Skin epidermis (tissue), 12 donors: ENCODE data around the gene SF3B4.
A peak's percentile ranks its signal among the peaks of the same experiment; 100 is the strongest.

Experiments
- H3K27ac ChIP-seq, 21 experiments: fragments of 200-600 bp; sonication (generic) in 11 of 21; one replicate each; pipeline ENCODE4 v1.5.0; 2020; ENCODE audit warnings: mild to moderate bottlenecking in 3 of 21, inconsistent platforms in 2 of 21, moderate library complexity in 2 of 21
- H3K4me3 ChIP-seq, 7 experiments: fragments of 200-600 bp; sonication (generic) in 2 of 7; one replicate each; pipeline ENCODE4 v1.5.0; 2020; ENCODE audit warnings: inconsistent platforms in 2 of 7, mild to moderate bottlenecking in 2 of 7, moderate library complexity in 1 of 7

The SF3B4 gene

GRCh38 chr1:149936170-149936991 lies 8.8 kb upstream of the SF3B4 start, which contains the start of gene MTMR11:
MTMR11 (minus strand) TSS chr1:149936879; CDS start chr1:149936647, 232 bp downstream.
- Histone ChIP-seq H3K27ac (peak within 1 kb of the TSS in 20 of 21 experiments; percentile 45 to 83 (median 74)), H3K4me3 (peak within 1 kb of the TSS; percentile 31 to 55 (median 37))

DNA sequence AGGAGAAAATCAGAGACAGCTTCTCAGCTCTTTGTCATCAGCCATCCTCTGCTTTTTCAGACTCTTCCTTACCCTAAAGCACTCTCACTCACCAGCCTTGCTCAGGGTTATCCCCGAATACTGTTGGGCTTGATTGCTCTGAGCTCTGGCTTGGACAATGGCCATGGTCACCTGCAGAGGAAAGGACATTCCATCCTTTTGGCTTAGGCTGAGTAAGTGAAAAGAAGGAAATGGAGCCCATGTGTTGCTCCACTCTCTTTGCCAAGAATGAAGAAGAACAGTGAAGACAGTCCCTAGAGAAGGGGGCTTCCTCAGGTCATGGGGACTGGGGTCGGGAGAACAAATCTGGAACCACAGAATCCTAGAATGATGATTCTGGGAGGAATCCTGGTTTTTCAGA lies 6.8 kb upstream of the SF3B4 start:
- H3K4me3 ChIP-seq = no peak overlapping the region
- no peak overlapping the region for H3K27ac ChIP-seq

DNA sequence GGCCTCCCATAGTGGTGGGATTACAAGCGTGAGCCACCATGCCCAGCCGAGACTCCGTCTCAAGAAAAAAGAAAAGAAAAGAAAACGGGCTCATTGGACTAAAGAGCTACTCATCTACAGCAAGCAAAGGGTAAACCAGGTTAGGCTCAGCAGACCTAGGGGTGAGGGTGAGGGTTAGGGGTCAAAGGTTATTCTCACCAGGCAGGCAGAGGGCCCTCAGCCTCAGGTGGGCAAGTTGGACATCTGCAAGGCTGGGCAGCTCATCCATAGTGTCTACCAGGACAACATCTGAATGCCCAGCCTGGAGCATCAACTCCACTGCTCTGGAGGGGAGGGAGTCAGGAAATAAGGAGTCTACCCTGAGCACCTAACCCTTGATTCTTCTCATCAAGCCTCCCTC lies 5.6 kb upstream of the SF3B4 start:
- no peak overlapping the region for H3K27ac ChIP-seq

GRCh38 chr1:149932474-149932873 lies 4.9 kb upstream of the SF3B4 start:
- Histone ChIP-seq H3K4me3 (no peak overlapping the region), H3K27ac (no peak overlapping the region)

More for the DNA sequence above, 5.6 kb upstream of the SF3B4 start:
- H3K4me3 ChIP-seq = no peak overlapping the region

DNA sequence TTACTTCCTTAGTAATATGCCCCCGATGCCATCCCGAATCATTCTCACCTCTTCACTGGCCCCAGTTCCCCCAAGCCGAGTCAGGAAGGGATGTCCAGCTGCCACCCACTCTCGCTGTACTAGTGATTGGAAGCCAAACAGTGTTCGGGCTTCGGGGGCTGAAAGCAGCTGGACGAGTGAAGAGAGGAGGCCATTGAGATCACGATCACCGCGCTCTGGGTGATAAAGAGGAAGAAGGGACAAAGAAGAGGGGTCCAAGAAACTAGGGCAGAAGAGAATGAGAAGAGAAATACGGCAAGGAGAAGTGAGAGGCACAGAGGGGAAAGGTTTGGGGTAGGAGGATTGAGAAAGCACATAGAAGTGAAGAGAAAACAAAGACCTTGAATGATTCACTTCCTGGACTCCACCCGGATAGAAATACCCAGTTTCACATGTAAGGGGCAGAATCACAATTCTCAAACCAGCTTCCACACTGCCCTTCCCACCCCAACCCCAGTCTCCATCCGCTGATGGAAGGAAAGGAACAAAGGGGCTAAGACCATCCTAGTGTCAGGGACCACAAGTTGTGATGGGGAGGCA lies 3.7 kb upstream of the SF3B4 start:
- Histone ChIP-seq H3K4me3 (no peak overlapping the region), H3K27ac (peak overlapping the region in 1 of 21 experiments; percentile 0)

- Histone ChIP-seq H3K4me3 (no peak overlapping the region), H3K27ac (peak overlapping the region in 4 of 21 experiments; percentile 4 to 100 (median 78))
These were observed 2.3 kb upstream of the SF3B4 start for GRCh38 chr1:149929856-149930255.

DNA sequence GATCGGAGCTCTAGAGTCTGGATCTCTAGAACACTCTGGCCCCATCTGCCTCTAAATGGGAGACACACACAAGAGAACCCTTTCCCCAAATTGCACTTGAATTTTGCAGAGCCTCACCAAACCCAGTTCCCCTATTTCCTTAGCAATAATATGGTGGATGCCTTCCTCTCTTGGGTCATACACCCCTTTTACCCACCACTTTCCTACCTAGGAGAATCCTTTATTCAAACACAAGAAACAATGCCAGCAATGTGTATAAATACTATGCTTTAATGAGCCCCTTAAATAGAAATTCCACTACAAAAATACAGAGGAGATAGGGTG lies 760 bp upstream of the SF3B4 start:
- Histone ChIP-seq H3K27ac (peak overlapping the region in 20 of 21 experiments; percentile 66 to 100 (median 93)), H3K4me3 (peak overlapping the region; percentile 61 to 97 (median 88))

GRCh38 chr1:149927056-149927562 lies 494 bp downstream of the SF3B4 start:
- H3K4me3 ChIP-seq = peak overlapping the region; percentile 61 to 97 (median 88)
- peak overlapping the region; percentile 35 to 100 (median 93) for H3K27ac ChIP-seq

DNA sequence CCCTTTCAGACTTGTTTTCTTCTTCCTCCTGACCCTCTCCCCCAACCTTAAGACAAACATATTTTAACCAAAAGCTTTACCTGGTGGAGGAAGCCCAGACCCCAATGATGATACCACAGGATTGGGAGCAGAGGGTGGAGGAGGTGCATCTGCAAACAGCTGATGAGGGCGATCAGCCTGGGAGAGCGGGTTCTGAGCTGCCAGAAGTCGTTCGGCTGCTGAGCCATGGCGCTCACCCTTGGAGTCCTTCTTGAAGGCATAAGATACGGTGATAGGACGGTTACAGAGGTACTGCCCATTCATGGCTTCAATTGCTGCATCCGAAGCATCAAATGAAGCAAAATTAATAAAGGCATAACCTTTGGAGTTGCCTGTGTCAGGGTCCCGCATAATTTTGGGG lies 1.3 kb downstream of the SF3B4 start:
- H3K4me3 ChIP-seq = peak overlapping the region in 2 of 7 experiments; percentile 88 to 93
- H3K27ac ChIP-seq = no peak overlapping the region

- no peak overlapping the region for H3K27ac ChIP-seq
- no peak overlapping the region for H3K4me3 ChIP-seq
These were observed 1.9 kb downstream of the SF3B4 start for GRCh38 chr1:149925751-149926150.

DNA sequence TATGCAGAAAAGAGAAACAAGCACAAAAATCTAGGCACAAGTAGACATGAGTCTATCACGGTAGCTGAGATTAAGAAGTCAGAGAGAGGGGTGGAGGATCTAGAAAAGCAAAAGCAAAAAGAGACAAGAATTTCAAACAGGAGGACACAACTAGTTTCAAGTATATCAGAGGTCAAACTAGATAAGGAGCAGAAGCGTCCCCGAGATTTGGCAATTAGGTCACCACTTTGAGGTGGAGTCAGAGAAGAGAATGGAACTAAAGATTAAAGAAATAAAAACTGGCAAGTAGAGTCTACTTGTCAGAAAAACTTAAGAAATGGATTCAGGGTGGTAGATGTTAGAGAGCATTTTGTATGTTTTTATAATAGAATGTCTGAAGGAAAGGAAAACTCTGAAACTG lies 2.3 kb downstream of the SF3B4 start:
- H3K27ac ChIP-seq = no peak overlapping the region
- no peak overlapping the region for H3K4me3 ChIP-seq

DNA sequence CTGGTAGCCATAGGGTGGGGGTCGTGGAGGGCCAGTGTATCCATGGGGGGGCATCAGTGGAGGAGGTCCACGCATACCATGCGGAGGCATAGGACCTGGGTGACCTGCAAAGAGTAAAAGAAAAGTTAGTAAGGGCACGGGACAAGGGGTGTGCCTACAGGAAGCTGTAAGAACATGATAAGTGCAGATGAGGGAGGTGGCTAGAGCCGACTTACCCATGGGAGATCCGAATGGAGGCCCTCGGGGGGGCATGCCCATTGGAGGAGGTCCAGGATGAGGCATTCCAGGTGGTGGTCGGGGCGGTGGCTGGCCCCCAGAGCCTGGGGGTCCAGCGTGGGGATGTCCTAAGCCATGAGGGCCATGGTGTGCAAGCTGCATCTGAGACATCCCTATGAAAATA lies 4.0 kb downstream of the SF3B4 start:
- Histone ChIP-seq H3K4me3 (no peak overlapping the region), H3K27ac (no peak overlapping the region)

DNA sequence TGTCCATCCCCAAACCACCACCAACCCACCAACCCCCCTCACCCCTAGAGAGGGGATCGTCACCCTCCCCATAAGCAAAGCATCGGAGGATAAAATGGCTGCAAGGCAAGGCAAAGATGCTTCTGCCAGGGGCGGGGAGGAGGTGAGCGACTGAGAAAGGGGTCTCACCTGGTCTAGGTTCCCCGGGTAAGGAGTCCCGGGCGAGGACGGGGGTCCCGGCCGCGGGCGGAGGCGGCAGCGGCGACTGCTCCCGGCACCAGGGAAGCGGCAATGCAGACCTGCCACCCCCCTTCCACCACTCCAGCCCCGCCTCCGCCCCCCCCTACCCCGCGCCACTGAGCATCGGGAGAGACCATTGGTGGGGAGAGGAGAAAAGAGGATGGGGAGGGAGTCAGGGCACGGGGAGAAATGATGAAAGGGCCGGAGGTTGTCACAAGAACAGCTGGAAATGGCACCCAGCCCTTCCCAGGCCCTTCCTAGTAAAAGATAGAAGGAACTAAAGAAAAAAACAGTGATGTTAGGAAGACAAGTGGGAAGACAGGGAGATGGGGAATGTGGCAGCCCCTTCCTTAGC lies 9.9 kb downstream of the SF3B4 start, which contains the start of gene SV2A:
Gene SV2A, minus strand, starts transcription at position 274 of the 574 bp plus-strand sequence. CDS start 4,004 bp downstream, outside the sequence.
- Histone ChIP-seq H3K4me3 (peak within 1 kb of the TSS; percentile 20 to 46 (median 37)), H3K27ac (peak within 1 kb of the TSS in 4 of 21 experiments; percentile 31 to 50 (median 38))

GRCh38 chr1:149916898-149917252 lies 10.7 kb downstream of the SF3B4 start:
- Histone ChIP-seq H3K27ac (no peak overlapping the region), H3K4me3 (peak overlapping the region in 3 of 7 experiments; percentile 38 to 46 (median 40))

DNA sequence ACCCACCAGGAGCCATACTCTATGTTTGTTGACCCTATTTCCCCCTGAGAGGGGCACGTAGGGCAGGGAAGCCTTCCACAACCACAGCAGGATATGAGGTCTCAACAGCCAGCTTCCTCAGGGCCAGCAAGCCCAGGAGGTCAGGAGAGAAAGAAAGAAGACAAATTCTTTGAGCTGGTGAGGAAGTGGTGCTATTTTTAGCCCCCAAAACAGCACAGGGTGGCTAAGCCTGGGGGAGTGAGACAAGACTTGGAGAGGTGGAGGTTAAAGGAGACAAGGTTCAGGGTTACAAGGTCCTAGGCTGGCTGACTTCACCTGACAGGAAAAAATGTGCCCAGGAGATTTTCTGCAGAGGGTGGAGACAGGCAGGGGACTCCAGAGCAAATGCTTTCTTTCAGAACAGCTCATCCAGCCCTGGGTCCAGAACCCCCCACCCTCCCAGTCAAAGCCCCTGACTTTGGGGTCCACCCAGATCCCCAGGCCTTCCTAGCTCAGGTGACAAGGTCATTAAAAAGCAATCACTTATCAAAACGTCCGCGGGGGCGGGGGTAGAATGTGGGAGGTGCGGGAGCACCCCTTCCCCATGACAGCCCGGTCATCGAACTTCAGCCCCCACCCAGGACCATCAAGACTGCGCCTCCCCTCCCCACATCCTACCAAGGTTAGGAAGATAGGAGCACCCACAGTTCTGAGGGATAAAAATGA lies 11.3 kb downstream of the SF3B4 start:
- no peak overlapping the region for H3K27ac ChIP-seq
- H3K4me3 ChIP-seq = peak overlapping the region in 1 of 7 experiments; percentile 46

DNA sequence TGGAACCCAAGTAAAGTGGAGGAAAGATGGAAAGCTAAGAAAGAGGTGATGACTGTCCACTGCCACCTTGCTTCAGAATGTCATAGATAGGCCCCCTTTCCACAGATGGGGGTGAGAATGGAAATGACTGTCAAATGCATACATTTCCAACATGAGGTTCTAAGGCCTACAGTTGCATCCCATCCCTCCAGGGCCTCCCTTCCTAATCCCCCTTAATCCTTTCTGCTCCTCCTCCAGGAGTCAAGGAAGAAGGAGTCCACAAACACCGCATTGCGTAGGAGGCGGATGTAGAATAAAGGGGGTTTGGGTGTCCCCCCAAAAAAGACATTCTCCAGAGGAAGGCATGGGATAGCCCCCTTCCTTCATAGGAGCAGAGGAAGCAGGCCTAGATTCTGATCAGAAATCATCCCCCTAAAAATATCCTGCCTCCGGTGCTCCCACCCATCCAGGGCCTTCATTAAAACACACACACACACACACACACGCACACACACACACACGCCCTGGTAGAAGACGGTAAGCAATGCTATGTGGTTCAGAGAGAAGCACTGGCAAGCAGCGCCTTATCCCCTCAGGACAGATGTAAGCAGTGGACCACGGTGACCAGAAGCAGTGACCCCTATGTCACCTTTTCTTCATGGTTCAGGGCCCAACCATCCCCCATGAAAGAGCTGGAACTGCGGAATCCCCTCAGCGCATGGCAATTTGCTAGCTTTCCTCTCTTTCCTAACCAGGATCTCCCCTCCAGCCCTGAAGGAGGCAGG lies 12.0 kb downstream of the SF3B4 start:
- no peak overlapping the region for H3K27ac ChIP-seq

GRCh38 chr1:149914545-149914944 lies 13.1 kb downstream of the SF3B4 start:
- Histone ChIP-seq H3K27ac (no peak overlapping the region), H3K4me3 (no peak overlapping the region)

More for the DNA sequence above, 12.0 kb downstream of the SF3B4 start:
- H3K4me3 ChIP-seq = no peak overlapping the region

GRCh38 chr1:149906570-149907075 lies 21.0 kb downstream of the SF3B4 start:
- Histone ChIP-seq H3K27ac (no peak overlapping the region), H3K4me3 (no peak overlapping the region)
